Glomerular visceral epithelial cell (primary cell): ENCODE measurements around the gene ABLIM2.
A peak's percentile ranks its signal among the peaks of the same experiment; 100 is the strongest.

Experiments
- DNase-seq: peaks from one replicate; pipeline ENCODE4 v3.0.0-alpha.2; 2016; ENCODE audit errors: extremely low spot score

ABLIM2 gene

GRCh38 chr4:8192748-8193738, 34.4 kb upstream of the ABLIM2 start:
- DNase-seq: peak; percentile 91

- DNase-seq: peak; percentile 74
These were observed 32.6 kb upstream of the ABLIM2 start for GRCh38 chr4:8191136-8191747.

GRCh38 chr4:8189551-8190466, 31.2 kb upstream of the ABLIM2 start:
- no peak for DNase-seq

GRCh38 chr4:8188743-8189550, 30.3 kb upstream of the ABLIM2 start:
- no peak for DNase-seq

- no peak for DNase-seq
These were observed 29.5 kb upstream of the ABLIM2 start for GRCh38 chr4:8188085-8188484.

GRCh38 chr4:8185930-8186329, 27.3 kb upstream of the ABLIM2 start:
- DNase-seq: no peak

GRCh38 chr4:8185295-8185694, 26.7 kb upstream of the ABLIM2 start:
- DNase-seq: no peak

GRCh38 chr4:8184061-8184460, 25.4 kb upstream of the ABLIM2 start:
- no peak for DNase-seq

GRCh38 chr4:8182858-8183725, 24.5 kb upstream of the ABLIM2 start:
- peak; percentile 27 for DNase-seq

GRCh38 chr4:8182294-8182693, 23.7 kb upstream of the ABLIM2 start:
- DNase-seq: no peak

- no peak for DNase-seq
These were observed 23.2 kb upstream of the ABLIM2 start for GRCh38 chr4:8181844-8182243.

GRCh38 chr4:8181119-8181518, 22.5 kb upstream of the ABLIM2 start:
- DNase-seq: no peak

GRCh38 chr4:8180310-8181093, 21.9 kb upstream of the ABLIM2 start:
- no peak for DNase-seq

- DNase-seq: no peak
These were observed 21.2 kb upstream of the ABLIM2 start for GRCh38 chr4:8179771-8180170.

- DNase-seq: no peak
These were observed 20.5 kb upstream of the ABLIM2 start for GRCh38 chr4:8179074-8179473.

GRCh38 chr4:8177956-8178355, 19.3 kb upstream of the ABLIM2 start:
- DNase-seq: no peak

- no peak for DNase-seq
These were observed 18.9 kb upstream of the ABLIM2 start for GRCh38 chr4:8177552-8177951.

- DNase-seq: peak; percentile 64
These were observed 18.2 kb upstream of the ABLIM2 start for GRCh38 chr4:8176547-8177399.
